K562 (cell line): ENCODE data around the gene CHCT1. TPM values are rescaled to one million over a fixed set of nuclear protein-coding genes. Genes with fewer than 3 reads are reported as not detected.

Experiments used
- ADNP ChIP-seq: fragments of 200-800 bp; sonication (Bioruptor generic); IDR thresholded peaks from 2 replicates; pipeline ENCODE4 v1.6.1; 2016; ENCODE audit warnings: missing genetic modification characterization, missing compliant biosample characterization
- AFF1 ChIP-seq, 2 experiments: fragments of 450-650 bp; IDR thresholded peaks; 2 replicates each; pipeline ENCODE4 v1.6.1; 2018; ENCODE audit warnings: mild to moderate bottlenecking in 2 of 2, low read depth in 1 of 2; ENCODE audit not compliant: partially characterized antibody in 2 of 2
- BRCA1 ChIP-seq, 2 experiments: fragments of 450-650 bp in 1 of 2; sonication (generic) in 1 of 2; formaldehyde crosslinking in 1 of 2; IDR thresholded peaks; 2 replicates each; pipeline versions ENCODE4 v1.5.0 to v1.6.1; 2017 to 2020; ENCODE audit warnings: mild to moderate bottlenecking in 1 of 2, missing genetic modification reagents in 1 of 2
- GABPA ChIP-seq: fragments of 200-800 bp; sonication (Bioruptor generic); conservative IDR thresholded peaks from 2 replicates; pipeline ENCODE4 v1.6.1; 2016; ENCODE audit warnings: low read depth, missing genetic modification characterization, missing compliant biosample characterization
- HDAC1 ChIP-seq, 2 experiments: fragments of 450-650 bp; IDR thresholded peaks; 2 replicates each; pipeline ENCODE4 v1.6.1; 2016 to 2017; ENCODE audit warnings: inconsistent platforms in 1 of 2, mild to moderate bottlenecking in 1 of 2, moderate library complexity in 1 of 2
- HEY1 ChIP-seq: fragments of 250-450 bp; sonication (Bioruptor Pico); IDR thresholded peaks from 2 replicates; pipeline ENCODE4 v1.5.0; 2020; ENCODE audit warnings: mild to moderate bottlenecking, moderate library complexity, borderline replicate concordance
- KLF10 ChIP-seq: fragments of 250-450 bp; sonication (Bioruptor Pico); IDR thresholded peaks from 2 replicates; pipeline ENCODE4 v1.6.1; 2021; ENCODE audit warnings: matching md5 sums
- MYC ChIP-seq, 2 experiments: fragments of 250-450 bp in 1 of 2; sonication (Bioruptor Pico) in 1 of 2; IDR thresholded peaks; 2 replicates each; pipeline versions ENCODE4 v1.5.1 to v1.6.1; 2012 to 2021; ENCODE audit warnings: low read depth in 2 of 2, borderline replicate concordance in 1 of 2, improper control_type of control experiment in 1 of 2, low read length in 1 of 2, mild to moderate bottlenecking in 1 of 2, moderate library complexity in 1 of 2
- PHB2 ChIP-seq: fragments of 450-650 bp; IDR thresholded peaks from 2 replicates; pipeline ENCODE4 v1.6.1; 2017; ENCODE audit warnings: low read depth
- PREB ChIP-seq: sonication (generic); formaldehyde crosslinking; IDR thresholded peaks from 2 replicates; pipeline ENCODE4 v1.8.1; 2023; ENCODE audit warnings: mild to moderate bottlenecking, missing genetic modification reagents
- PTRF ChIP-seq: fragments of 450-650 bp; IDR thresholded peaks from 2 replicates; pipeline ENCODE4 v1.6.1; 2016; ENCODE audit warnings: mild to moderate bottlenecking, missing genetic modification characterization, missing compliant biosample characterization
- STAG1 ChIP-seq: sonication (generic); formaldehyde crosslinking; IDR thresholded peaks from 2 replicates; pipeline ENCODE4 v1.5.0; 2020; ENCODE audit warnings: missing genetic modification reagents, borderline replicate concordance
- THRAP3 ChIP-seq: fragments of 450-650 bp; IDR thresholded peaks from 2 replicates; pipeline ENCODE4 v1.6.1; 2016; ENCODE audit warnings: mild to moderate bottlenecking, inconsistent platforms, borderline replicate concordance
- VEZF1 ChIP-seq: fragments of 200-800 bp; sonication (Bioruptor generic); IDR thresholded peaks from 2 replicates; pipeline ENCODE4 v1.6.1; 2017; ENCODE audit warnings: missing genetic modification characterization, missing compliant biosample characterization
- ZNF561 ChIP-seq: fragments of 450-650 bp; formaldehyde crosslinking; conservative IDR thresholded peaks from 2 replicates; pipeline ENCODE4 v1.4.0; 2020; ENCODE audit warnings: mild to moderate bottlenecking, moderate library complexity
- polyA plus RNA-seq, 8 experiments: library from polyadenylated mRNA; depleted of rRNA in 4 of 8; stranded (reverse) in 5 of 8; unstranded in 3 of 8; fragments of >200 nt; fragmentation: Nextera tagmentation in 2 of 8; fragmentation: Illumina TruSeq in 1 of 8; extraction: Ambion mirVana in 2 of 8; extraction: Trizol in 1 of 8; gene quantifications; 2 replicates each; pipeline versions ENCODE4 v1.2.1 to v1.2.3, GENCODE V29; 2011 to 2014; ENCODE audit warnings: inconsistent platforms in 1 of 8, missing spikeins in 1 of 8
- total RNA-seq, 7 experiments: library from RNA; depleted of rRNA in 6 of 7; stranded (reverse); fragments of >200 nt in 6 of 7; fragmentation: Illumina TruSeq in 2 of 7; extraction: Trizol in 2 of 7; gene quantifications; 2 replicates each; pipeline versions ENCODE4 v1.2.1 to v1.2.3, GENCODE V29; 2011 to 2021; ENCODE audit warnings: low replicate concordance in 1 of 7
- TF ChIP-seq, protein P1 (sequence below): fragments of 250-450 bp; sonication (Bioruptor Pico); IDR thresholded peaks from 2 replicates; pipeline ENCODE4 v1.9.0; 2021; ENCODE audit warnings: mild to moderate bottlenecking, inconsistent platforms
- TF ChIP-seq, protein P2 (sequence below): fragments of 450-650 bp; formaldehyde crosslinking; IDR thresholded peaks from 2 replicates; pipeline ENCODE4 v1.4.0; 2022; ENCODE audit warnings: mild to moderate bottlenecking, moderate library complexity

CHCT1 gene
- total and polyA plus RNA-seq, 9 of the 15 experiments (the other 6 are each of a cell fraction or from before 2014, with no cell fraction given), result not detected

GRCh38 chr17:60391471-60392041 lies 30.7 kb upstream of the CHCT1 start (continued):
- TF ChIP-seq, protein P1, sequence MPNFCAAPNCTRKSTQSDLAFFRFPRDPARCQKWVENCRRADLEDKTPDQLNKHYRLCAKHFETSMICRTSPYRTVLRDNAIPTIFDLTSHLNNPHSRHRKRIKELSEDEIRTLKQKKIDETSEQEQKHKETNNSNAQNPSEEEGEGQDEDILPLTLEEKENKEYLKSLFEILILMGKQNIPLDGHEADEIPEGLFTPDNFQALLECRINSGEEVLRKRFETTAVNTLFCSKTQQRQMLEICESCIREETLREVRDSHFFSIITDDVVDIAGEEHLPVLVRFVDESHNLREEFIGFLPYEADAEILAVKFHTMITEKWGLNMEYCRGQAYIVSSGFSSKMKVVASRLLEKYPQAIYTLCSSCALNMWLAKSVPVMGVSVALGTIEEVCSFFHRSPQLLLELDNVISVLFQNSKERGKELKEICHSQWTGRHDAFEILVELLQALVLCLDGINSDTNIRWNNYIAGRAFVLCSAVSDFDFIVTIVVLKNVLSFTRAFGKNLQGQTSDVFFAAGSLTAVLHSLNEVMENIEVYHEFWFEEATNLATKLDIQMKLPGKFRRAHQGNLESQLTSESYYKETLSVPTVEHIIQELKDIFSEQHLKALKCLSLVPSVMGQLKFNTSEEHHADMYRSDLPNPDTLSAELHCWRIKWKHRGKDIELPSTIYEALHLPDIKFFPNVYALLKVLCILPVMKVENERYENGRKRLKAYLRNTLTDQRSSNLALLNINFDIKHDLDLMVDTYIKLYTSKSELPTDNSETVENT, result 0 out of 2 replicates have a peak, but pooled peaks have one; percentile 5
- TF ChIP-seq ADNP (no peak), HEY1 (CRISPR knock-in tag) (no peak), STAG1 (CRISPR knock-in tag) (no peak), GABPA (no peak), MYC (IDR thresholded peaks at IDR 0.05; ENCODE audit: low read depth, low read length) (no peak), MYC (CRISPR knock-in tag; IDR thresholded peaks at IDR 0.05; ENCODE audit: borderline replicate concordance, low read depth) (no peak), THRAP3 (no peak), PREB (no peak), PHB2 (no peak), HDAC1 (IDR thresholded peaks at IDR 0.05) (no peak; a peak in 1 of 4 replicates), BRCA1 (IDR thresholded peaks at IDR 0.05) (no peak), BRCA1 (CRISPR knock-in tag; IDR thresholded peaks at IDR 0.05) (no peak), VEZF1 (CRISPR knock-in tag) (no peak), AFF1 (IDR thresholded peaks at IDR 0.05; ENCODE audit: low read depth in 1 of 2, partially characterized antibody in 2 of 2) (no peak), KLF10 (CRISPR knock-in tag) (no peak), ZNF561 (CRISPR knock-in tag) (no peak), PTRF (tag) (no peak)
- TF ChIP-seq, protein P2, sequence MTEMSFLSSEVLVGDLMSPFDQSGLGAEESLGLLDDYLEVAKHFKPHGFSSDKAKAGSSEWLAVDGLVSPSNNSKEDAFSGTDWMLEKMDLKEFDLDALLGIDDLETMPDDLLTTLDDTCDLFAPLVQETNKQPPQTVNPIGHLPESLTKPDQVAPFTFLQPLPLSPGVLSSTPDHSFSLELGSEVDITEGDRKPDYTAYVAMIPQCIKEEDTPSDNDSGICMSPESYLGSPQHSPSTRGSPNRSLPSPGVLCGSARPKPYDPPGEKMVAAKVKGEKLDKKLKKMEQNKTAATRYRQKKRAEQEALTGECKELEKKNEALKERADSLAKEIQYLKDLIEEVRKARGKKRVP (CRISPR knock-in tag), result no peak
